ENCODE data around the gene OR5H14. TPM values are rescaled to one million over a fixed set of nuclear protein-coding genes. Genes with fewer than 3 reads are reported as not detected.
"Not testable (repeated sequence)": the region's sequence is repeated elsewhere in the genome, so short reads cannot be mapped to it uniquely, and the experiment has no call there.

OR5H14 gene
- total RNA-seq, 2 donors from 2014 or later, result not detected

- Histone ChIP-seq H3K27me3 (no peaks in the 10 kb centered on the region), H3K36me3 (no peaks in the 10 kb centered on the region), H3K9me3 (peaks cover 0 to 13% of the 10 kb centered on the region in 2 donors), H3K4me1 (no peaks in the 10 kb centered on the region), H3K4me3 (no peak overlapping the region), H3K27ac (no peak overlapping the region)
- TF ChIP-seq CTCF (IDR thresholded peaks at IDR 0.05), result no peak
- no peak for DNase-seq (ENCODE audit: low spot score)
Observed at GRCh38 chr3:98115717-98116116, 31.6 kb upstream of the OR5H14 start.

- no peaks in the 10 kb centered on the region for H3K36me3 ChIP-seq
- TF ChIP-seq CTCF (IDR thresholded peaks at IDR 0.05), result no peak
- H3K27ac ChIP-seq, result no peak within 1 kb of the TSS
- no peaks in the 10 kb centered on the region for H3K4me1 ChIP-seq
- DNase-seq (ENCODE audit: low spot score), result no peak
- no peaks in the 10 kb centered on the region for H3K27me3 ChIP-seq
- no peaks in the 10 kb centered on the region for H3K9me3 ChIP-seq
- H3K4me3 ChIP-seq, result no peak within 1 kb of the TSS
Observed at GRCh38 chr3:98130421-98130820, 16.9 kb upstream of the OR5H14 start, which contains the start of gene OR5H1. TSS of gene OR5H1 (plus strand) at chr3:98130721. CDS start at chr3:98132698, 1,977 bp downstream.

- Histone ChIP-seq H3K27me3 (no peaks in the 10 kb centered on the region), H3K36me3 (no peaks in the 10 kb centered on the region), H3K4me1 (no peaks in the 10 kb centered on the region), H3K9me3 (no peaks in the 10 kb centered on the region), H3K4me3 (no peak overlapping the region), H3K27ac (no peak overlapping the region)
- no peak for TF ChIP-seq CTCF (IDR thresholded peaks at IDR 0.05)
- no peak for DNase-seq (ENCODE audit: low spot score)
Observed at GRCh38 chr3:98136631-98137030, 10.6 kb upstream of the OR5H14 start.

- H3K9me3 ChIP-seq; H3K27ac ChIP-seq; H3K36me3 ChIP-seq; H3K4me3 ChIP-seq; H3K27me3 ChIP-seq; H3K4me1 ChIP-seq; DNase-seq (ENCODE audit: low spot score): not testable (repeated sequence)
Observed at GRCh38 chr3:98137826-98138557, 9.3 kb upstream of the OR5H14 start.

GRCh38 chr3:98140531-98140930, 6.7 kb upstream of the OR5H14 start:
- DNase-seq (ENCODE audit: low spot score), result no peak
- Histone ChIP-seq H3K4me3 (no peak overlapping the region), H3K4me1 (no peaks in the 10 kb centered on the region), H3K27ac (no peak overlapping the region), H3K9me3 (no peaks in the 10 kb centered on the region), H3K27me3 (no peaks in the 10 kb centered on the region), H3K36me3 (no peaks in the 10 kb centered on the region)
- no peak for TF ChIP-seq CTCF (IDR thresholded peaks at IDR 0.05)

GRCh38 chr3:98148751-98149150, 1.5 kb downstream of the OR5H14 start:
- no peaks in the 10 kb centered on the region for H3K9me3 ChIP-seq
- no peak for DNase-seq (ENCODE audit: low spot score)
- no peaks in the 10 kb centered on the region for H3K27me3 ChIP-seq
- no peaks in the 10 kb centered on the region for H3K36me3 ChIP-seq
- no peaks in the 10 kb centered on the region for H3K4me1 ChIP-seq
- H3K27ac ChIP-seq, result no peak overlapping the region
- no peak overlapping the region for H3K4me3 ChIP-seq
- TF ChIP-seq CTCF (IDR thresholded peaks at IDR 0.05), result no peak

GRCh38 chr3:98149456-98149855, 2.2 kb downstream of the OR5H14 start:
- H3K36me3 ChIP-seq, H3K9me3 ChIP-seq: not testable (repeated sequence)

More at GRCh38 chr3:98149456-98149855, 2.2 kb downstream of the OR5H14 start:
- H3K27ac ChIP-seq; DNase-seq (ENCODE audit: low spot score); H3K27me3 ChIP-seq; H3K4me3 ChIP-seq; H3K4me1 ChIP-seq: not testable (repeated sequence)
